HL-60/S4 (cell line): ENCODE data around the gene EFEMP2.

ENCODE experiments used
- in situ Hi-C: fragments of 300-500 bp; cut with MboI; formaldehyde crosslinking; loops from 2 replicates; pipeline ENCODE4 v1.14.3; 2022; ENCODE audit warnings: low sequenced_read_pairs

EFEMP2 gene

DNA sequence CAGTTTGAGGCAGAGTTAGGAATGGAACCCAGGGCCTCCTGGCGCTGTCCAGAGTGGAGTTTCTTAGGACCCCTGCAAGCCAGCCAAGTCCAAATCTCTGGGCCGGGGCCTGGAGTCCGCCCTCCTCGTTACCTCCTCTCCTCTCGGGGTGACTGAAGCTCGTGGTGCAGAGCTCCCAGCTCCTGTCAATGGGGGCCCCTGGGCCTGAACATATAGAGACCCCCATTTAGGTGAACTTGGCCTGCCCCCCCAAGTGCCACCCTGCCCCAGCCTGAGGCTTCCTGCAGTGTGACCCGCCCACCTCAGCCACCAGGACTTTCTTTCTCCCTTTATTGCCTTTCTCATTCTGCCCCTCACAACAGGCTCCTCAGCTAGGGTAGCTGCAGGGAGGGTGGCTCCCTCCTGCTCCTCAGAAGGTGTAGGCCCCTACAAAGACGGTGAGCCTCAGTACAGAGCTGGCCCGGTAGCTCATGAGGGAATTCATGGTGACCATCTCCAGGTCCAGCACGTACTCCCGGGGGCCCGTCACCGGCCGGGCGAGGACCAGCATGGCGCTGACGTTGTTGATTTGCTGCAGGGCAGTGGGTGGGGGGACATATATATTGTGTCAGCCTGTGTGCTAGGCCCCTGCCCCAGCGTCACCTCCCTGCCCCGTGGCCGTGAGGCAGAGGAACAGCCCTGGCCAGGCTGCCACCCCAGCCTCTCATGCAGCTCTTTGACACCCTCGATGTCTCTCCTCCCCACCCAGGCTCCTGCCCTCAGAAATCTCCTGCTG lies 5.9 kb downstream of the EFEMP2 start:
- in situ Hi-C loops, result no loop called here

DNA sequence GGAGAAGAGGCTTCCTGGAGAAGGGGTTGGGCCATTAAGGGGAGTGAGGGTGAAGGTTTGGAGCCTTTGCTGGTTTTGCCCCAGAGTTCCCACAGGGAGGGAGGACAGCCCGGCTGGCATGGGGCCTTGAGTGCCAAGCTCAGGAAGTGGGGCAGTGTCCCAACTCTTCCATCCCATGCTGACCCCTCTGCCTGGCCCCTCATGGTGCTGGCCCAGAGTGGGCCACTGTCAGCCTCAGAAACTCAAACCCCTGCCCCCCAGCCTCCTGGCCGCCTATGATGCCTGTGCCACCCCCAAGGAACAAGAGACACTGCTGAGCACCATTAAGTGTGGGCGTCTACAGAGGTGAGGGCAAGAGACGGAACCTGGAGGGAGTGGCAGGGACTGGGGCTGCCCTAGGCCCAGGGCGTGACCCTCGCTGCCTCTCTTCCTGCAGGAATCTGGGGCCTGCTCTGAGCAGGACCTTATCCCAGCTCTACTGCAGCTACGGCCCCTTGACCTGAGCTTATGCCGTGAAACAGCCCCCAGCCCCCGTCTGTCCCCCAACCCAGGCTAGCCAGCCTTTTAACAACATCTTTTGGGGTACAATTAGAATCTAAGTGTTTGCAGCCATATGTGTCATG lies 6.9 kb downstream of the EFEMP2 start:
- in situ Hi-C loops, result no loop called here

DNA sequence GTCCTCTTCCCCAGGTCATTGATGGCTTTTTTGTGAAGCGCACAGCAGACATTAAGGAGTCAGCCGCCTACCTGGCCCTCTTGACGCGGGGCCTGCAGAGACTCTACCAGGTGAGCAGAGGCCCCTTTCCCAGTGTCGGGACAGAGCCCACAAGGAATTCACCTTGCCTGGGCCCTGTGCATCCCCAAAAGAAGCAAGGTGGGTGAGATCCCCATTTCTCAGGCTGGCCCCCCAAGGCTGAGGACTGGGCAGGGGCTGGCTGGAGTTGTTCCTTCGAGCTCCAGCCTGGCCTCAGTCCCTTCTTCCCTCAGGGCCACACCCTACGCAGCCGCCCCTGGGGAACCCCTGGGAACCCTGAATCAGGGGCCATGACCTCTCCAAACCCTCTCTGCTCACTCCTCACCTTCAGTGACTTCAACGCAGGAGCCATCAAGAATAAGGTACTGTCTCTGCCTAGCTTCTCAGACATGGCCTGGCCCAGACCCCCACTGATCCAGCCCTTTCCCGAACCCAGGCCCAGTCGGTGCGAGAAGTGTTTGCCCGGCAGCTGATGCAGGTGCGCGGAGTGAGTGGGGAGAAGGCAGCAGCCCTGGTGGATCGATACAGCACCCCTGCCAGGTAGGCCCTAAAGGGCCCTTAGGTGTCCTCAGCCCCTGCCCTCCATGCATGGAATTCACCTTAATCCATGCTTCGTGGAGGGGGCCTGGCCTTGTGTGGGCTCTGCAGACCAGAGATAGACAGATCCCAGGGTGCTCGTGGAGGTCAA lies 7.7 kb downstream of the EFEMP2 start:
- in situ Hi-C loops, result no loop called here

DNA sequence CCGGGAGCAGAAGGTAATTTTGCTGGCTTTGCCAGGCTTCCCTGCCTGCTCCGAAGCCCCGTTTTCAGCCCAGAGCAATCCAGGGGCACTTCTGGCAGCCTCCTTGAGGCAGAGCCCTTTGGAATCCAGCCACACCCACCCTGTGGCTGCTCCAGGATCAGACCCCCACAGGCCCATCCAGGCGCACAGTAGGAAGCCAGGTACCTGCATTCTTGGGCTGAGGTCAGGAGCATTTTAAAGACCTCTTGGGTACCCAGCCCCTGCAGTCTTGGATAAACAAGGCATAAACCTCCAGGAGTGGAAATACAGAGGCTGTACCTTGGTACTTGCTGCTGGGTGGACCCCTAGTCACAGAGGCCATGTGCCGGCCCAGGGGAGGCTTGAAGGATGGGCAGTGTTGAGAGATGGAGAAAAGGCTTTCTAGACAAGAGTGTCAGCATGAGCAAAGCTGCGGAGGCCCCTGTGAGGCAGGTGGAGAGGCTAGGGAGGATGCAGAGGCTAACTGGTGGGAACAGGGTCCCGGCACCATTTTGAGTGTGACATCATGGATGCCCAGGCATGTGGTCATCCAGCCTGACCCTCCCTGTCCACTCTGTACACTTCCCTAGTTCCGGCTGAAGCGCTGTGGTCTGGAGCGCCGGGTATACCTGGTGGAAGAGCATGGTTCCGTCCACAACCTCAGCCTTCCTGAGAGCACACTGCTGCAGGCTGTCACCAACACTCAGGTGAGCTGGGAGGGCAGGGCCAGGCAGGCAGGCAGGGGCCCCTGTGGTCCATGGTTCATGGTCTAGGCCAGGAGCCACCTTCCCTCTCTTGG lies 8.5 kb downstream of the EFEMP2 start:
- in situ Hi-C loops, result no loop called here

DNA sequence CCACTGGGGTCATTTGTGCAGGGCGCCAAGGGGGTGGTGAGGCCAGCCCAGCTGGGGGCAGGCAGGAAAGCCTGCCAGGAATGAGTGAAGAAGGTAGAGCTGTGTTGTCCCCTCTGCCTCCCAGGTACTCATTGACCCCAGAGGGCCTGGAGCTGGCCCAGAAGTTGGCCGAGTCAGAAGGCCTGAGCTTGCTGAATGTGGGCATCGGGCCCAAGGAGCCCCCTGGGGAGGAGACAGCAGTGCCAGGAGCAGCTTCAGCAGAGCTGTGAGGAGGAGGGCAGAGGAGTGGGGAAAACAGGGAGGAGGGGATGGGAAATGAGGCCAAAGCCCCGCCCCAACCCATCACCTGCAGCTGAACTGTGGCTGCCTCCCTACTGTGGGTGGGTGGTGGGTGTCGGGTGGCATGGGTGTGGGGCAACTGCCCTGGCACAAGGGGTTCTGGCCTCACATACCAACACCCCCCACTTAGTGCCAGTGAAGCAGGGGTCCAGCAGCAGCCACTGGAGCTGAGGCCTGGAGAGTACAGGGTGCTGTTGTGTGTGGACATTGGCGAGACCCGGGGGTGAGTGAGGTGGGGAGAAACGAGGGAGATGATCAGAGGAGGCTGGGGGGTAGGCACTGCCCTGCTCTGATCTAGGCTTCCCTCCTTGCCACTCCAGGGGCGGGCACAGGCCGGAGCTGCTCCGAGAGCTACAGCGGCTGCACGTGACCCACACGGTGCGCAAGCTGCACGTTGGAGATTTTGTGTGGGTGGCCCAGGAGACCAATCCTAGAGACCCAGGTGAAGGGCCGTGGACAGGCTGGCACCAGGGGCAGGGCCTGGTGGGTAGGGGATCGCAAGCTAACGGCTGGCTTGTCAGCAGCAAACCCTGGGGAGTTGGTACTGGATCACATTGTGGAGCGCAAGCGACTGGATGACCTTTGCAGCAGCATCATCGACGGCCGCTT lies 9.4 kb downstream of the EFEMP2 start:
- in situ Hi-C loops, result no loop called here

DNA sequence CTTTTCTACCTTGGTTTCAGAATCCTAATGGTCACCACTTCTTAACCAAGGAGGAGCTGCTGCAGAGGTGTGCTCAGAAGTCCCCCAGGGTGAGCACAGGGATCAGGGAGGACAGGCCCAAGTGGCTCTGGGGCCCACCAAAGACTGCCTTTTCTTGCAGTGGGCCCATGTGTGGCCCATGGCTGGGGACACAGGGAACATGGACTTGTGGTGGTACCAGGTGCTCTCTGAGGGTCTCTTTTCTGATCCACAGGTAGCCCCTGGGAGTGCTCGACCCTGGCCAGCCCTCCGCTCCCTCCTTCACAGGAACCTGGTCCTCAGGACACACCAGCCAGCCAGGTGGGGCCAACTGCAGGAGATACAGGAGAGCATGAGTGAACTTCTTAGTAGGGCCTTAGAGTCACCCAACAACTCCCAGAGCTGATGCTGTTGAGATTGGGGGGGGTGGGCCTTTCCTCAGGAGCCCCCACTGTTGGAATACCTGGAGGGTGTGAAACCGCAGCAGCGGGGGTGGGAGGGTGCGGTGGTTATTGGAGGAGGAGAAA lies 10.3 kb downstream of the EFEMP2 start:
- in situ Hi-C loops, result no loop called here

DNA sequence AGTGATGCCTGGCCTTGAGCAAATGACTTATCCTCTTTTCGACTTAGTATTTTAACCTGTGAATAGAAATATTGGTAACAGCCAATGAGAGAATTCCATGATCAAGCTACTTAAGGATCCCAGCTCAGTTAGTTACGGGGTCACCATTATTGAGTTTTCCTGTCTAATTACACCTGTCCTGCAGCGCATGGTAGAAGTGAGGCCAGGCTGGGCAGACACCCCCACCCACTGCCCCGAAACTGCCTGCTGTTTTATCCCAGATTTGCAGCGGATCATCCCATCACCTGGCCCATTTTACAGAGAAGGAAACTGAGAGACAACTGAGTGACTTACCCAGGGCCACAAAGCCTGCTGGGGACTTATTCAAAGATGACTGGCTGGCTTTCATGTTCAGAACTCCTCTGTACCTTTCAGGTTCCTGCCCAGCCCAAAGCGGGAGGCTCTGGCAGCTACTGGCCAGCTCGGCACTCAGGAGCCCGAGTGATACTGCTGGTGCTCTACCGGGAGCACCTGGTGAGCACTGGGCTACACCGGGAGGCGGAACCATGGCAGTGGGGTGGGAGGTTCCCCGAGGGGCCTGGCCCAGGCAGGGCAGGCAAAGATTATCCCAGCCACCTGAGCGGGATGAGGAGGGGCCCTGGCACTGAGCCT lies 10.9 kb downstream of the EFEMP2 start:
- in situ Hi-C loops, result no loop called here

DNA sequence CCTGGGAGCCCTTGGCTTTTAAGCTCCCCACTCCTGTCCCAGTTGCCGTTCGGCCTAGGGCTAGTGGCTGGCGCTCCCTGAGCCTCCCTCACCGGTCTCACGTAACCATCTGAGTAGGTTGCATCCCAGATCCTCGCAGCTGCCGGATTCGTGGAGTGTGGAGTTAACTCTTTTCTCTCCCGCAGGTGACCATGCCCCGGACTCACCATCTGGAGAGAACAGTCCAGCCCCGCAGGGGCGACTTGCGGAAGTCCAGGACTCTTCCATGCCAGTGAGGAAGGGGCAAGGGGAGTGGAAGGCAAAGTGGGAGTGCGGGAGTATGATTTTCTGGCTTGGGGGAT lies 11.5 kb downstream of the EFEMP2 start:
- in situ Hi-C loops, result no loop called here

DNA sequence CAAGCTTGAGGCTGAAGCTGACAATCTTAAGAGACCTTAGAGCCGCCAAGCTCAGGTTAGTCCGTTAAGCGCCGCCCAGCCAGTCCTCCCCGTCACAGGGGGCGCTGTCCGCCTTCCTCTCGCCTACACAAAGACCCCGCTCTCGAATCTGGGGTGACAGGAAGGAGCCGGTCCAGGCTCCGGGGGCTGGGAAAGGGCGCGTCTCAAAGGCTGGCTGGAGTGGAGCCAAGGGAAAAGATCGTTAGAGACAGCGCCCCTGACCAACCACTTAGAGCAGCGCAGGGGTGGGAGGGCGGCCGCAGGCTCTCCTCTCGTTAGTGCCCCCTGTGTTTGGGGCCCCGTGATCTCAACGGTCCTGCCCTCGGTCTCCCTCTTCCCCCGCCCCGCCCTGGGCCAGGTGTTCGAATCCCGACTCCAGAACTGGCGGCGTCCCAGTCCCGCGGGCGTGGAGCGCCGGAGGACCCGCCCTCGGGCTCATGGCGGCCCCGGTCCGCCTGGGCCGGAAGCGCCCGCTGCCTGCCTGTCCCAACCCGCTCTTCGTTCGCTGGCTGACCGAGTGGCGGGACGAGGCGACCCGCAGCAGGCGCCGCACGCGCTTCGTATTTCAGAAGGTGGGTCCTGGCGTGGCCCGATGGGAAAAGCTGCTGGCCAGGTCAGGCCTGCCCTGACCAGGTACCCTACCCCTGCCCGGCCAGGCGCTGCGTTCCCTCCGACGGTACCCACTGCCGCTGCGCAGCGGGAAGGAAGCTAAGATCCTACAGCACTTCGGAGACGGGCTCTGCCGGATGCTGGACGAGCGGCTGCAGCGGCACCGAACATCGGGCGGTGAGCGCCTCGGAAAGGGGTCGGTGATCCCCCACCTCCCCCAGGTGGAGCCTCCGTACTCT lies 12.1 kb downstream of the EFEMP2 start, which contains the start of gene MUS81:
TSS of gene MUS81 (plus strand) at position 156 of the 887 bp plus-strand sequence. CDS start at position 477, 321 bp downstream.
- in situ Hi-C loops, result no loop called here

DNA sequence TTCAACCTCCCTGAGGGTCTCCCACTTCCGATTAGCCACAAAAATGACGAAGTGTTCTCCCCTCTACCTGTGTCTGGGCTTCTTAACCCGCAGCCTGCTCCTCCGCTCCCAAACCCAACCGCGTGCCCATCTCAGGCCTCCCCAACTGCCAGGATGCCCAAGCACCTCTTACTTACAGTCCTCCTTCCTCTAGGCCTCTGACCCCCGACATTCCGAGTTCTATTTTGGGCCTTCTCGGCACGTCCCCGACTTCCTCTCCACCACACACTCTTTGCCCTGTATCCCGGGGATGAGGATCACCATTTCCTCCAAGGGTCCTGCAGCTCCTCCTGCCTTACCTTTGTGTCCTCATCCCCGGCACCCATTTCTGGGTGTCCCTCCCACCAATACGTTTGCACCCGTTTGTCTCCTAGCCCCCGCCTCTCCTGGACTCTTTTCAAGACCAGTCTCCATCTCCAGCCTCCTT lies 12.8 kb downstream of the EFEMP2 start:
- in situ Hi-C loops, result no loop called here

DNA sequence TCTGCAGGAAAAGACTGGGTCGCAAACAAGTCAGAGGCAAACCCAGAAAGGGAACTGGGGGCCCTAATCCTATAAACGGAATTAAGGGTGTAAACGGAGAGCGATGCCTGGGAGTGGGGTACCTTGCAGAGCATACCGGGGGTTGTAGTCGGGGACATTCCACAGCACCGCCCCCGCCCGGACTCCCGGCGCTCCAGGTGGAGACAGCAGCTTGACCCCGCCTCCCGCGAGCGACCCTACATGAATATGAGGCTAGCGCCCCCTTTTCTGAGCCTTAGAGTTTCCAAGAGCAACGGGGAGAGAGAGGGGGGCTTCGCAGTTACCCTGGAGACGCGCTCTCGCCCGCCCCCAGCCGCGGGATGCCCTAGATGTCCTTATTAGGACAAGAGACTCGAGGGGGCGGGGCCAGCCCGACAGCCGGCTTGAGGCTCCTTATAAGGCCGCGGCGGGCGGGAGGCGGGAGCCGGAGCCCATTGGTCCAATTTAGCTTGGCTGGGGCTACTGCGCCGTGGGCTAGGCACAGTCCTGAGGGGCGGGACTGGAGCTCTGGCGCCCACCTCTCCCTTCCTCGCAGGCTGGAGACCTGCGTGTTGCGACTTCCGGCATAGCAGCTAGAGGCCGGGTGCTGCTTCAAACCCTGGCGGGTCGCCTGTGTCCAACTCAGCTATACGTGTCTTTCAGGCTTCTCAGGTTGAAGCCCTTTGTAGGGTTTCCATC lies 13.3 kb downstream of the EFEMP2 start:
- in situ Hi-C loops, result no loop called here

DNA sequence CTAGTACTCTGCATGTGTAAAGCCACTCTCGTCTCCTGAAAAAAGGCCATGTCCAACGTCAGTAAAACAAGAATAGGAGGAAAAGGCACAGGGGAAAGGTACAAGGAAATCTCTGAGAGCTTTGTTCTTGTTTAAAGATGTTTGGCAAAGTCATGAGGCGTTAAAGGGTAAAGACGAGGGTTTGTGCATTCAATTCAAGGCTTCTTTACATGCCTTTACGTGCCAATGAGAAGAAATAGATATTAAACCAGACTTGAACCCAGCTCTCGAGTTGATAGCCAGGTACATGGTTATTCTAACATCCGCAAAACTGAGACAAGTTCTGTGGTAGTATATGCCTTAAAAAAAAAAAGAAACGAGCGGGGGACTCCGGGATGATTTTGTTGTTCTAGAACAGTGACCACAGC lies 13.9 kb downstream of the EFEMP2 start:
- in situ Hi-C loops, result no loop called here

DNA sequence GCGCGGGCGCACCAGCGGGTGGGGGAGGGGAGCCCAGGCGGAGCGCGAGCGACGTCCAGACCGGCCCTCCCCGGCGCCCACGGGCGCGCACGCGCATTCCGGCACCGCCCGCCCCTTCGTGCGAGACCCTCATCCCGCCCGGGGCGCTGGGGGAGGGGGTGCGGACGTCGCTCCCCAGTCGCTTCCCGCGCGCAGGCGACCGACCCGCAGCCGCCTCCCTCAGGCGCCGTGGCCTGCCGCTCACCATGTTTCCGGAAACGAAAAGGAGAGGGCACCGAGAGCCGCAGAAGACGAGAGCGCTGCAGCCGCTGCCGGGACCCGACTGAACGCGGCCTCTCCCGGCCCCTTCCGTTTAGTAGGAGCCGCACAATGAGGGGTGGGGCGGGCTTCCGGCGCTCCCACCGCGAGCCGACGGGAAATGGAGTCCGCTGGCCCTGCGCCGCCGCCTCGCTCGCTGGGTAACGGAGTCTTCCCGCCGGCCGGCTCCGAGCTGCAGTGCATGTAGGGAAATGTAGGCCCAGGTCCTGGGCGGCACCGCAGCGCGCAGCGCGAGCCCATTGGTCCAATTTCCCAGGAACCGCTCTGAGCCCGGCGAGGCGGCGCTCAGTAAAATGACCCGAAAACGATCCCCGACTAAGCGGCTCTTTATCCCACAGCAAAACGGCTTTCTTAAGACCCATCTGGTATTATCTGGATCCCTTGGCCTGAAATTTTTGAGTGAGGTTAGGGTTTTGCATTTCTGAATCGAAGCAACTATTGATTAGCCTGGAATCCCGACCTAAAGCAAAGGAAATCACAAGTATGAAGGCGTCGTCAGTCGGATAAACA lies 14.5 kb downstream of the EFEMP2 start, which contains the start of gene CFL1:
TSS of gene CFL1 (minus strand) at position 328 of the 828 bp plus-strand sequence. CDS start at position 247, 81 bp downstream.
- in situ Hi-C loops, result no loop called here

DNA sequence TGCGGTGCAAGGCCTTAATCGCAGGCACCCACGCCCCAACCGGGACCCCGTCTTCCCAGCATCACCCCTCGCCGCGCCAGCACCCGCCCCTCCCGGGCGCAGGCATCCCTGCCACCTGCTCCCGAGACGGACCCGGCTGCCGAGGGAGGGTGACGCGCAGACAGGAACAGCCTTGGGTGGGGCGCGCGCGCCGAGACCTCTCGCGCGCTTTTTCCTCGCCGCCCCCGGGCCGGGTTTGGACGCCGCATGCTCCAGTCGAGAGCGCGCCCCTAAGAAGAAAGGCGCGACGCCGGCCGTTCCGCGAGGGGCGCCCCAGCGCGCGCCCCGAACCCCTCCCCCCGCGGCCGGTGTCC lies 15.1 kb downstream of the EFEMP2 start:
- in situ Hi-C loops, result no loop called here

DNA sequence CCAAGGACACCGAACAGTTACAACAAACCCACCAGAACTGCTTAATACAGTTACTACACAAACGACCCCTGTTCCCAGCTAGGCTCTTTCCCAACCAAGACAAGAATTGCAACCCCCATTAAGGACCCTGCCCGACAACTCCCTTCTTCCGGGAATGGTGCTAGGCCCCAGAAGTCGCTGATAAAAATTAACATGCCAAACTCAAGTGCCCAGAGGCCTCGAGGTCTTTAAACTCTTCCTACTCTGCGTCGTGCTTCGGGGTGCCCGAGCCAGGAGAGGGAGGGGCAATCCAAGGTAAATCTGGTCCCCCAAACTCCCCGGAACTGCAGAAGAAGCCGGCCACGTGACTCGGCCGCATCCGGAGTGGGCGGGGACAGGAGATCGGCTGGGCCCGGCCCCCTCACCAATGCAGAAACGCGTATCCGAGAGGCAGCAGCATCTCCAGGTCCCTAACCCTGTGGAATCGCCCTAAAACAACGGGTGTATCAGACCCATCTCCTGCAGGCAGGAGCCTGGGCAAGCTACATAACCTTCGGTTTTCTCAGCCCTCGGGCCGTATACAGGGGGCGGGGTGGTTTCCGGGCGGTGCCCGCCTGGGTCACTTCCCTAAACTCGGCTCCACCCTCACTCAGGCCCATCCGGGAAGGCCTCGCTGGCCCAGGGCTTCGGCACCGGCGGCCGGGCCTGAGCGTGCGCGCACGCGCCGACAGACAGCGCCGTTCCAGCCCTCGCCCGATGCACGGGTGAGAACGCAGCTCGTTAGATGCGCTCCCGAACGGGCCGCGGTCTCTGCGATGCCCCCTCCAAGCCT lies 15.7 kb downstream of the EFEMP2 start:
- in situ Hi-C loops, result no loop called here

DNA sequence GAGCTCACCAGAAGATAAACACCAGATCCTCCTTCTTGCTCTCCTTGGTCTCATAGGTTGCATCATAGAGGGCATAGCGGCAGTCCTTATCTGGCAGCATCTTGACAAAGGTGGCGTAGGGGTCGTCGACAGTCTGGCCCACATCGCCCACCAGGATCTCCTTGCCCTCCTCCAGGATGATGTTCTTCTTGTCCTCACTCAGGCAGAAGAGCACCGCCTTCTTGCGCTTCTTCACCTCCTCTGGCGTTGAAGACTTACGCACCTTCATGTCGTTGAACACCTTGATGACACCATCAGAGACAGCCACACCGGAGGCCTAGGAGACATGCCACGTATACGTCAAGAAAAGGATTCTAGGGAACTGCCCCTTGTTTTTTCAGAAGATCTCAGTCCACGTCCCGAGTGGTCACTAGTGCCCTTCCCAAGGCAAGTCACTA lies 16.7 kb downstream of the EFEMP2 start:
- in situ Hi-C loops, result no loop called here
